ENCODE data around the gene CTSW. TPM values are rescaled to one million over a fixed set of nuclear protein-coding genes. Genes with fewer than 3 reads are reported as not detected.

The CTSW gene
- polyA plus RNA-seq, 1 donor (not counting 4 experiments of a cell fraction or from before 2014, with no cell fraction given), result not detected

GRCh38 chr11:65895482-65895981 lies 15.9 kb downstream of the CTSW start:
- DNase-seq (ENCODE audit: low read depth, low spot score), result no peak
- dilution Hi-C loops (cut with MboI; ENCODE audit: extremely low pct_ligation_motif_present, low sequenced_read_pairs), result no loop called here
- peak overlapping the region; percentile 98 for H3K27ac ChIP-seq (ENCODE audit: control insufficient read depth, insufficient read depth, low read length)
- peaks cover 57% of the 10 kb centered on the region for H3K4me1 ChIP-seq (ENCODE audit: control insufficient read depth, extremely low read depth, insufficient read depth, low read length)
- H4K20me1 ChIP-seq (ENCODE audit: control insufficient read depth, extremely low read depth, insufficient read depth, low read length), result peaks cover 48% of the 10 kb centered on the region
- H2AFZ ChIP-seq (ENCODE audit: control insufficient read depth, low read length), result no peak overlapping the region
- H3K27me3 ChIP-seq (ENCODE audit: control insufficient read depth, extremely low read depth, insufficient read depth, low read length), result no peaks in the 10 kb centered on the region
- H3K9me3 ChIP-seq (ENCODE audit: control insufficient read depth, low read depth, low read length), result no peaks in the 10 kb centered on the region
- peaks cover 2% of the 10 kb centered on the region for H3K9me1 ChIP-seq (ENCODE audit: control insufficient read depth, extremely low read depth, insufficient read depth, low read length)
- FAIRE-seq, result no peak
- peaks cover 68% of the 10 kb centered on the region for H3K79me2 ChIP-seq (ENCODE audit: control insufficient read depth, insufficient read depth, low read length)
- no peak for TF ChIP-seq CTCF (optimal IDR thresholded peaks at IDR 0.05 in 1 of 3, IDR thresholded peaks at IDR 0.05 in 1 of 3, conservative IDR thresholded peaks at IDR 0.05 in 1 of 3; ENCODE audit: extremely low read depth in 1 of 3, insufficient read depth in 2 of 3, low read length in 3 of 3)
- no peak for TF ChIP-seq EZH2 (IDR thresholded peaks at IDR 0.05; ENCODE audit: low read length)
- peak overlapping the region; percentile 99 for H3K9ac ChIP-seq (ENCODE audit: control insufficient read depth, extremely low read depth, insufficient read depth, low read length)
- peaks cover 24 to 58% of the 10 kb centered on the region in 2 experiments for H3K36me3 ChIP-seq (ENCODE audit: control insufficient read depth in 2 of 2, extremely low read depth in 1 of 2, insufficient read depth in 2 of 2, low read length in 2 of 2)
- peak overlapping the region; percentile 100 for H3K4me2 ChIP-seq (ENCODE audit: control insufficient read depth, extremely low read depth, insufficient read depth, low read depth, low read length)
- peak overlapping the region in 1 of 3 experiments; percentile 3 for H3K4me3 ChIP-seq (ENCODE audit: control insufficient read depth in 2 of 3, extremely low read depth in 1 of 3, insufficient read depth in 2 of 3, low read depth in 1 of 3, low read length in 3 of 3)

GRCh38 chr11:65896034-65896999 lies 16.7 kb downstream of the CTSW start:
- Histone ChIP-seq H3K4me2 (ENCODE audit: control insufficient read depth, extremely low read depth, insufficient read depth, low read depth, low read length) (peak overlapping the region; percentile 100), H3K36me3 (ENCODE audit: control insufficient read depth in 2 of 2, extremely low read depth in 1 of 2, insufficient read depth in 2 of 2, low read length in 2 of 2) (peaks cover 24 to 58% of the 10 kb centered on the region in 2 experiments), H3K9me3 (ENCODE audit: control insufficient read depth, low read depth, low read length) (no peaks in the 10 kb centered on the region), H3K27me3 (ENCODE audit: control insufficient read depth, extremely low read depth, insufficient read depth, low read length) (no peaks in the 10 kb centered on the region), H3K9me1 (ENCODE audit: control insufficient read depth, extremely low read depth, insufficient read depth, low read length) (peaks cover 2% of the 10 kb centered on the region), H2AFZ (ENCODE audit: control insufficient read depth, low read length) (no peak overlapping the region), H3K4me1 (ENCODE audit: control insufficient read depth, extremely low read depth, insufficient read depth, low read length) (peaks cover 65% of the 10 kb centered on the region), H3K27ac (ENCODE audit: control insufficient read depth, insufficient read depth, low read length) (peak overlapping the region; percentile 98), H3K9ac (ENCODE audit: control insufficient read depth, extremely low read depth, insufficient read depth, low read length) (peak overlapping the region; percentile 99), H3K79me2 (ENCODE audit: control insufficient read depth, insufficient read depth, low read length) (peaks cover 74% of the 10 kb centered on the region), H3K4me3 (ENCODE audit: control insufficient read depth in 2 of 3, extremely low read depth in 1 of 3, insufficient read depth in 2 of 3, low read depth in 1 of 3, low read length in 3 of 3) (peak overlapping the region; percentile 94 to 99 (median 97)), H4K20me1 (ENCODE audit: control insufficient read depth, extremely low read depth, insufficient read depth, low read length) (peaks cover 46% of the 10 kb centered on the region)
- TF ChIP-seq EZH2 (IDR thresholded peaks at IDR 0.05; ENCODE audit: low read length) (no peak), CTCF (optimal IDR thresholded peaks at IDR 0.05 in 1 of 3, IDR thresholded peaks at IDR 0.05 in 1 of 3, conservative IDR thresholded peaks at IDR 0.05 in 1 of 3; ENCODE audit: extremely low read depth in 1 of 3, insufficient read depth in 2 of 3, low read length in 3 of 3) (no peak)
- FAIRE-seq (no peak), DNase-seq (ENCODE audit: low read depth, low spot score) (no peak)
- dilution Hi-C loops (cut with MboI; ENCODE audit: extremely low pct_ligation_motif_present, low sequenced_read_pairs), result no loop called here
